Endothelial cell of umbilical vein (primary cell): Measurements from ENCODE around the gene ITPKB. TPM values are rescaled to one million over a fixed set of nuclear protein-coding genes. Genes with fewer than 3 reads are reported as not detected.
A peak's percentile ranks its signal among the peaks of the same experiment; 100 is the strongest.

Experiments
- BruUV-seq: library from RNA; stranded (reverse); fragments of 400-500 nt; replicated peaks from 2 replicates; lab custom pipeline; 2021; lab: Mats Ljungman, UMichigan
- CTCF ChIA-PET: fragments of 300-600, 350-600 bp; sonication (Branson Sonifier 250); formaldehyde crosslinking; loops from one replicate; lab custom pipeline; 2021; ENCODE audit warnings: antibody characterized with exemption, inconsistent platforms; lab: Charles Lee
- POLR2A ChIA-PET: fragments of 300-600, 350-600 bp; sonication (Branson Sonifier 250); formaldehyde crosslinking; loops from one replicate; lab custom pipeline; 2021; ENCODE audit warnings: antibody characterized with exemption, inconsistent platforms; lab: Charles Lee
- DNase-seq: peaks from one replicate; pipeline ENCODE4 v3.0.0-alpha.2; 2011; ENCODE audit warnings: low read depth, low spot score
- FAIRE-seq: peaks from 2 replicates; lab custom pipeline; 2011; peaks lifted over from hg19 to GRCh38; lab: Jason Lieb, UNC
- H2AFZ ChIP-seq: 2 replicates; pipeline ENCODE4 v1.6.0; 2012; ENCODE audit warnings: low read depth, low read length, control low read depth, inconsistent platforms
- H3K27ac ChIP-seq: 2 replicates; pipeline ENCODE4 v1.5.1; 2011; ENCODE audit warnings: low read depth, mild to moderate bottlenecking, control low read depth, low read length, moderate library complexity; ENCODE audit not compliant: insufficient read depth
- H3K27me3 ChIP-seq, 2 experiments: 2 replicates each; pipeline versions ENCODE4 v1.6.0 to v1.6.1; 2011; ENCODE audit warnings: low read length in 2 of 2, mixed read lengths in 1 of 2; ENCODE audit not compliant: control insufficient read depth in 2 of 2, insufficient read depth in 2 of 2
- H3K36me3 ChIP-seq, 2 experiments: 2 replicates in 1 of 2; 3 replicates in 1 of 2; pipeline ENCODE4 v1.5.1; 2011; ENCODE audit warnings: low read length in 2 of 2, mild to moderate bottlenecking in 1 of 2, moderate library complexity in 1 of 2; ENCODE audit not compliant: control insufficient read depth in 2 of 2, insufficient read depth in 2 of 2; ENCODE audit errors: extremely low read depth in 1 of 2
- H3K4me1 ChIP-seq: 3 replicates; pipeline ENCODE4 v1.5.1; 2011; ENCODE audit warnings: mild to moderate bottlenecking, low read length; ENCODE audit not compliant: control insufficient read depth, insufficient read depth; ENCODE audit errors: extremely low read depth
- H3K4me2 ChIP-seq: 2 replicates; pipeline ENCODE4 v1.6.1; 2011; ENCODE audit warnings: low read length, control low read depth, mixed read lengths; ENCODE audit not compliant: insufficient read depth
- H3K4me3 ChIP-seq, 3 experiments: fragments of 200-600 bp in 1 of 3; sonication (generic), shearing (Covaris generic) in 1 of 3; replicated peaks in 1 of 3; 2 replicates each; pipeline ENCODE4 v1.5.1; 2011 to 2016; ENCODE audit warnings: control low read depth in 3 of 3, low read length in 3 of 3, mild to moderate bottlenecking in 2 of 3, inconsistent platforms in 1 of 3, low read depth in 1 of 3, moderate library complexity in 1 of 3; ENCODE audit not compliant: insufficient read depth in 1 of 3
- H3K79me2 ChIP-seq: 2 replicates; pipeline ENCODE4 v1.6.0; 2012; ENCODE audit warnings: low read length, inconsistent platforms; ENCODE audit not compliant: control insufficient read depth, insufficient read depth
- H3K9ac ChIP-seq: replicated peaks from 2 replicates; pipeline ENCODE3; 2011; ENCODE audit warnings: low read length, control low read depth; ENCODE audit not compliant: insufficient read depth; ENCODE audit errors: extremely low read depth
- H3K9me1 ChIP-seq: replicated peaks from 3 replicates; pipeline ENCODE4 v1.6.0; 2011; ENCODE audit warnings: mild to moderate bottlenecking, low read length; ENCODE audit not compliant: control insufficient read depth, insufficient read depth; ENCODE audit errors: extremely low read depth
- H3K9me3 ChIP-seq: replicated peaks from 2 replicates; pipeline ENCODE4 v1.5.1; 2012; ENCODE audit warnings: low read length, inconsistent platforms; ENCODE audit not compliant: control insufficient read depth, insufficient read depth
- H4K20me1 ChIP-seq: replicated peaks from 2 replicates; pipeline ENCODE3; 2011; ENCODE audit warnings: mild to moderate bottlenecking, low read length; ENCODE audit not compliant: control insufficient read depth, insufficient read depth; ENCODE audit errors: extremely low read depth
- CTCF ChIP-seq, 2 donors: IDR thresholded peaks; 1 replicate in 1 of 2; 2 replicates in 1 of 2; pipeline ENCODE4 v1.5.1; 2011; ENCODE audit warnings: low read length in 2 of 2, mild to moderate bottlenecking in 2 of 2, moderate library complexity in 2 of 2, control low read depth in 1 of 2, inconsistent platforms in 1 of 2, low read depth in 1 of 2; ENCODE audit not compliant: insufficient read depth in 1 of 2; ENCODE audit errors: extremely low read depth in 1 of 2
- EZH2 ChIP-seq: IDR thresholded peaks from 2 replicates; pipeline ENCODE4 v1.6.1; 2012; ENCODE audit warnings: borderline replicate concordance, low read depth, mild to moderate bottlenecking, moderate library complexity, low read length, inconsistent platforms; ENCODE audit not compliant: severe bottlenecking
- FOS ChIP-seq: IDR thresholded peaks from 2 replicates; pipeline ENCODE4 v1.6.1; 2011; ENCODE audit warnings: mild to moderate bottlenecking, low read length, moderate library complexity, borderline replicate concordance; ENCODE audit not compliant: insufficient read depth
- GATA2 ChIP-seq: IDR thresholded peaks from 2 replicates; pipeline ENCODE4 v1.7.0; 2011; ENCODE audit warnings: low read depth, mild to moderate bottlenecking, moderate library complexity, mixed read lengths, low read length; ENCODE audit not compliant: insufficient read length, insufficient read depth
- JUN ChIP-seq: IDR thresholded peaks from 2 replicates; pipeline ENCODE4 v1.6.1; 2011; ENCODE audit warnings: borderline replicate concordance, low read depth; ENCODE audit not compliant: insufficient read length, insufficient read depth
- MAX ChIP-seq: IDR thresholded peaks from 2 replicates; pipeline ENCODE4 v1.6.1; 2011; ENCODE audit not compliant: insufficient read depth, insufficient read length
- MYC ChIP-seq: IDR thresholded peaks from one replicate; pipeline ENCODE4 v1.6.1; 2011; ENCODE audit warnings: mild to moderate bottlenecking, low read depth, low read length
- POLR2A ChIP-seq: IDR thresholded peaks from 2 replicates; pipeline ENCODE4 v1.6.1; 2012; ENCODE audit warnings: low read depth, mild to moderate bottlenecking, control low read depth, low read length
- POLR2AphosphoS5 ChIP-seq: IDR thresholded peaks from 2 replicates; pipeline ENCODE4 v1.6.1; 2012; ENCODE audit warnings: low read depth, mild to moderate bottlenecking, control low read depth, low read length, moderate library complexity; ENCODE audit not compliant: insufficient read depth
- dilution Hi-C: fragments of 300-500 bp; cut with MboI; formaldehyde crosslinking; loops from one replicate; pipeline ENCODE4 v1.15.0; 2019; ENCODE audit warnings: low sequenced_read_pairs; ENCODE audit not compliant: extremely low pct_ligation_motif_present
- intact Hi-C: fragments of 100-400 bp; cut with micrococcal nuclease; formaldehyde crosslinking; loops from one replicate; pipeline ENCODE4 v1.10.0; 2022
- polyA plus RNA-seq, 4 experiments: library from polyadenylated mRNA; depleted of rRNA in 3 of 4; stranded (reverse) in 3 of 4; unstranded in 1 of 4; fragments of >200 nt; gene quantifications; 2 replicates each; pipeline versions ENCODE4 v1.2.1 to v1.2.3, GENCODE V29; 2011 to 2012; ENCODE audit warnings: missing spikeins in 1 of 4
- total RNA-seq: library from RNA; stranded (reverse); gene quantifications from 2 replicates; pipeline ENCODE4 v1.2.3, GENCODE V29; 2021

ITPKB gene
- total and polyA plus RNA-seq, 2 donors (not counting 3 experiments of a cell fraction or from before 2014, with no cell fraction given), result 7.7 to 34.8 TPM

GRCh38 chr1:226681652-226682493 lies 57.2 kb downstream of the ITPKB start:
- Histone ChIP-seq H3K4me3 (no peak overlapping the region), H3K4me1 (peaks cover 9% of the 10 kb centered on the region), H3K9me1 (no peaks in the 10 kb centered on the region), H3K9me3 (no peaks in the 10 kb centered on the region), H3K27ac (no peak overlapping the region), H2AFZ (no peak overlapping the region), H3K36me3 (no peaks in the 10 kb centered on the region), H3K4me2 (no peak overlapping the region), H3K79me2 (no peaks in the 10 kb centered on the region), H4K20me1 (no peaks in the 10 kb centered on the region), H3K27me3 (no peaks in the 10 kb centered on the region), H3K9ac (no peak overlapping the region)
- no TSS peak for BruUV-seq
- TF ChIP-seq EZH2 (no peak), MAX (no peak)
- POLR2A ChIA-PET, result no interaction called here
- intact Hi-C loops, result loop anchor here (1.0 kb wide), 1 partner anchor 8 kb away; no protein-coding TSS in a partner anchor
- dilution Hi-C loops, result no loop called here
- DNase-seq (no peak), FAIRE-seq (no peak)
- CTCF ChIA-PET, result interaction anchor here (1.2 kb wide), 2 partner anchors 11 to 27 kb away, joined by 3 to 4 read pairs; no protein-coding TSS in a partner anchor

- H3K79me2 ChIP-seq, result no peaks in the 10 kb centered on the region
- no peaks in the 10 kb centered on the region for H3K9me3 ChIP-seq
- POLR2A ChIA-PET, result no interaction called here
- no peaks in the 10 kb centered on the region for H3K36me3 ChIP-seq
- no peaks in the 10 kb centered on the region for H4K20me1 ChIP-seq
- intact Hi-C loops (loop anchor here (1.0 kb wide), 1 partner anchor 10 kb away; no protein-coding TSS in a partner anchor), dilution Hi-C loops (no loop called here)
- peaks cover 12% of the 10 kb centered on the region for H3K4me1 ChIP-seq
- DNase-seq (no peak), FAIRE-seq (no peak)
- TF ChIP-seq POLR2AphosphoS5 (no peak), JUN (no peak), EZH2 (no peak), MYC (no peak), CTCF (IDR thresholded peaks at IDR 0.05; ENCODE audit: extremely low read depth in 1 of 2, insufficient read depth in 1 of 2, low read depth in 1 of 2, low read length in 2 of 2) (no peak), MAX (no peak), POLR2A (no peak), FOS (no peak), GATA2 (no peak)
- no peaks in the 10 kb centered on the region for H3K27me3 ChIP-seq
- BruUV-seq, result no TSS peak
- H3K27ac ChIP-seq, result no peak overlapping the region
- no peak overlapping the region for H3K9ac ChIP-seq
- H3K4me3 ChIP-seq, result no peak overlapping the region
- CTCF ChIA-PET, result interaction anchor here (0.9 to 1.8 kb wide), 5 partner anchors 9 to 54 kb away, joined by 3 to 7 read pairs (median 3); no protein-coding TSS in a partner anchor
- H3K4me2 ChIP-seq, result peak overlapping the region; percentile 55
- H2AFZ ChIP-seq, result no peak overlapping the region
- H3K9me1 ChIP-seq, result no peaks in the 10 kb centered on the region
These were observed 58.4 kb downstream of the ITPKB start for GRCh38 chr1:226680653-226681052.
